HepG2 (cell line): ENCODE results near the gene VPS54. TPM values are rescaled to one million over a fixed set of nuclear protein-coding genes. Genes with fewer than 3 reads are reported as not detected.

Experiments
- ASH2L ChIP-seq: fragments of 300-600, 200-600 bp; sonication (generic); IDR thresholded peaks from 2 replicates; pipeline ENCODE4 v1.7.0; 2017; ENCODE audit warnings: low read depth, mild to moderate bottlenecking, moderate library complexity, mixed read lengths, low read length; ENCODE audit not compliant: insufficient read length
- CHD4 ChIP-seq: fragments of 200-600 bp; sonication (generic); IDR thresholded peaks from 2 replicates; pipeline ENCODE4 v1.7.0; 2017; ENCODE audit warnings: mild to moderate bottlenecking, low read length, borderline replicate concordance
- CREM ChIP-seq, 2 experiments: sonication (generic) in 1 of 2; formaldehyde crosslinking in 1 of 2; IDR thresholded peaks; 2 replicates each; pipeline versions ENCODE4 v1.4.0 to v1.6.1; 2016 to 2020; ENCODE audit warnings: antibody characterized with exemption in 1 of 2, mild to moderate bottlenecking in 1 of 2, missing genetic modification reagents in 1 of 2
- FOXA1 ChIP-seq, 2 experiments: fragments of 450-650 bp in 1 of 2; sonication (generic) in 1 of 2; formaldehyde crosslinking in 1 of 2; IDR thresholded peaks; 2 replicates each; pipeline versions ENCODE4 v1.4.0 to v1.6.1; 2016 to 2020; ENCODE audit warnings: missing genetic modification reagents in 1 of 2
- HMG20B ChIP-seq: conservative IDR thresholded peaks from 2 replicates; pipeline ENCODE4 v1.6.1; 2016; ENCODE audit warnings: missing genetic modification reagents, missing compliant biosample characterization
- IRF2 ChIP-seq: IDR thresholded peaks from 2 replicates; pipeline ENCODE4 v1.6.1; 2018; ENCODE audit warnings: missing genetic modification reagents, missing compliant biosample characterization
- JDP2 ChIP-seq: sonication (generic); formaldehyde crosslinking; IDR thresholded peaks from 2 replicates; pipeline ENCODE4 v1.8.1; 2022; ENCODE audit warnings: missing genetic modification reagents, borderline replicate concordance
- KLF12 ChIP-seq: sonication (generic); formaldehyde crosslinking; IDR thresholded peaks from 2 replicates; pipeline ENCODE4 v1.4.0; 2020; ENCODE audit warnings: missing genetic modification reagents, borderline replicate concordance
- LRRFIP1 ChIP-seq: sonication (generic); formaldehyde crosslinking; conservative IDR thresholded peaks from 2 replicates; pipeline ENCODE4 v1.4.0; 2020; ENCODE audit warnings: missing genetic modification reagents
- NFATC3 ChIP-seq: sonication (generic); formaldehyde crosslinking; IDR thresholded peaks from 2 replicates; pipeline ENCODE4 v1.5.1; 2020; ENCODE audit warnings: mild to moderate bottlenecking, missing genetic modification reagents
- NFIC ChIP-seq: IDR thresholded peaks from 2 replicates; pipeline ENCODE4 v1.6.1; 2012; ENCODE audit warnings: mild to moderate bottlenecking, low read length, inconsistent platforms
- NFKB2 ChIP-seq: sonication (generic); formaldehyde crosslinking; IDR thresholded peaks from 2 replicates; pipeline ENCODE4 v1.4.0; 2020; ENCODE audit warnings: missing genetic modification reagents, borderline replicate concordance
- PATZ1 ChIP-seq: sonication (generic); formaldehyde crosslinking; IDR thresholded peaks from 2 replicates; pipeline ENCODE4 v1.4.0; 2020; ENCODE audit warnings: missing genetic modification reagents
- SOX5 ChIP-seq: IDR thresholded peaks from 2 replicates; pipeline ENCODE4 v1.6.1; 2016; ENCODE audit warnings: borderline replicate concordance
- ZBTB20 ChIP-seq: sonication (generic); formaldehyde crosslinking; IDR thresholded peaks from 2 replicates; pipeline ENCODE4 v1.8.1; 2023; ENCODE audit warnings: missing genetic modification reagents, low read depth, mild to moderate bottlenecking, borderline replicate concordance
- ZNF362 ChIP-seq: sonication (generic); formaldehyde crosslinking; IDR thresholded peaks from 2 replicates; pipeline ENCODE4 v1.4.0; 2020; ENCODE audit warnings: missing genetic modification reagents, mild to moderate bottlenecking, borderline replicate concordance
- ZNF549 ChIP-seq: sonication (generic); formaldehyde crosslinking; IDR thresholded peaks from 2 replicates; pipeline ENCODE4 v1.5.0; 2020; ENCODE audit warnings: missing genetic modification reagents
- ZNF878 ChIP-seq: sonication (generic); formaldehyde crosslinking; IDR thresholded peaks from 2 replicates; pipeline ENCODE4 v1.8.1; 2023; ENCODE audit warnings: mild to moderate bottlenecking, missing genetic modification reagents, moderate library complexity
- polyA plus RNA-seq, 8 experiments: library from polyadenylated mRNA; depleted of rRNA in 3 of 8; stranded (reverse) in 7 of 8; unstranded in 1 of 8; fragments of >200 nt; fragmentation: Illumina TruSeq in 4 of 8; extraction: Trizol in 4 of 8; gene quantifications; 2 replicates each; pipeline versions ENCODE4 v1.2.1 to v1.2.3, GENCODE V29; 2011 to 2016; ENCODE audit warnings: low read depth in 4 of 8, missing spikeins in 1 of 8, mixed read lengths in 1 of 8; ENCODE audit not compliant: insufficient read depth in 1 of 8
- total RNA-seq, 5 experiments: library from RNA; depleted of rRNA; stranded (reverse); fragments of >200 nt; fragmentation: Illumina TruSeq; extraction: Trizol; gene quantifications; 2 replicates each; pipeline ENCODE4 v1.2.3, GENCODE V29; 2016; ENCODE audit warnings: low read depth in 1 of 5
- TF ChIP-seq, protein P1 (sequence below): sonication (generic); formaldehyde crosslinking; IDR thresholded peaks from 2 replicates; pipeline ENCODE4 v1.4.0; 2020; ENCODE audit warnings: missing genetic modification reagents, borderline replicate concordance

VPS54 gene
- total and polyA plus RNA-seq, 2 of the 13 experiments (the other 11 are each of a cell fraction or from before 2014, with no cell fraction given), result 64.7 to 77.5 TPM

DNA sequence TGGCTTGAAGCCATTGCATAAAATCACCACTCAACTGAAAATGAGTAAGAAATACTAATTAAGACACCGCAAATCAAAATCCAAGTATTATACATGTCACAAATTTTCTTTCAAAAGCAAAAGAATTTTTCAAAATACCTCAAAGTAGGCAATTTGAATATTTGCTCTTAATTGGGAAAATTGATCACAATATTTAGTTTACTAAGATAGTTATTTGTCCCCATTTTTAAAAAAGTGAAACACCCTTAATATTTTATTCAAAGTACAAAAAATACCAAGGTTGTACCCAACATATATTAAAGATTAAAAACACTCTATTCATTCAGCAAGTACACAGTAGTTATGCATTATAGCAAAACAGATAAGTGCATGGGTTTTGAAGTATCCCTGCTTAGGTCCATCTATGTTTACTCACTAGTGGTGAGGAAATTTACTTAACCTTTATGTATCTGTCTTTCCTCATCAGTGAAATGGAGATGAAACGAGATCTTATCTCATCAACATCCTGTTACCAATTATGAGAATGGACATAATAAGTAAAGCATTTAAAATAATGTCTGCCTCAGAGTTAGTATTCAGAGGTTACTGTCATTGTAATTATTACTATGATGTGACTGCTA is 35.1 kb downstream of the VPS54 start (continued):
- TF ChIP-seq, protein P1, sequence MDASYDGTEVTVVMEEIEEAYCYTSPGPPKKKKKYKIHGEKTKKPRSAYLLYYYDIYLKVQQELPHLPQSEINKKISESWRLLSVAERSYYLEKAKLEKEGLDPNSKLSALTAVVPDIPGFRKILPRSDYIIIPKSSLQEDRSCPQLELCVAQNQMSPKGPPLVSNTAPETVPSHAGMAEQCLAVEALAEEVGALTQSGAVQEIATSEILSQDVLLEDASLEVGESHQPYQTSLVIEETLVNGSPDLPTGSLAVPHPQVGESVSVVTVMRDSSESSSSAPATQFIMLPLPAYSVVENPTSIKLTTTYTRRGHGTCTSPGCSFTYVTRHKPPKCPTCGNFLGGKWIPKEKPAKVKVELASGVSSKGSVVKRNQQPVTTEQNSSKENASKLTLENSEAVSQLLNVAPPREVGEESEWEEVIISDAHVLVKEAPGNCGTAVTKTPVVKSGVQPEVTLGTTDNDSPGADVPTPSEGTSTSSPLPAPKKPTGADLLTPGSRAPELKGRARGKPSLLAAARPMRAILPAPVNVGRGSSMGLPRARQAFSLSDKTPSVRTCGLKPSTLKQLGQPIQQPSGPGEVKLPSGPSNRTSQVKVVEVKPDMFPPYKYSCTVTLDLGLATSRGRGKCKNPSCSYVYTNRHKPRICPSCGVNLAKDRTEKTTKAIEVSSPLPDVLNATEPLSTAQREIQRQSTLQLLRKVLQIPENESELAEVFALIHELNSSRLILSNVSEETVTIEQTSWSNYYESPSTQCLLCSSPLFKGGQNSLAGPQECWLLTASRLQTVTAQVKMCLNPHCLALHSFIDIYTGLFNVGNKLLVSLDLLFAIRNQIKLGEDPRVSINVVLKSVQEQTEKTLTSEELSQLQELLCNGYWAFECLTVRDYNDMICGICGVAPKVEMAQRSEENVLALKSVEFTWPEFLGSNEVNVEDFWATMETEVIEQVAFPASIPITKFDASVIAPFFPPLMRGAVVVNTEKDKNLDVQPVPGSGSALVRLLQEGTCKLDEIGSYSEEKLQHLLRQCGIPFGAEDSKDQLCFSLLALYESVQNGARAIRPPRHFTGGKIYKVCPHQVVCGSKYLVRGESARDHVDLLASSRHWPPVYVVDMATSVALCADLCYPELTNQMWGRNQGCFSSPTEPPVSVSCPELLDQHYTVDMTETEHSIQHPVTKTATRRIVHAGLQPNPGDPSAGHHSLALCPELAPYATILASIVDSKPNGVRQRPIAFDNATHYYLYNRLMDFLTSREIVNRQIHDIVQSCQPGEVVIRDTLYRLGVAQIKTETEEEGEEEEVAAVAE (CRISPR knock-in tag), result peak; percentile 38; the same call in 1 of the 2 replicates
- TF ChIP-seq ZNF549 (CRISPR knock-in tag) (no peak), JDP2 (CRISPR knock-in tag) (peak; percentile 65; the same call in 1 of the 2 replicates), HMG20B (CRISPR knock-in tag) (peak; percentile 93), FOXA1 (IDR thresholded peaks at IDR 0.05) (peak; percentile 97), FOXA1 (CRISPR knock-in tag; IDR thresholded peaks at IDR 0.05) (peak; percentile 100), SOX5 (peak; percentile 97), PATZ1 (CRISPR knock-in tag) (peak; percentile 55; the same call in 1 of the 2 replicates), NFIC (peak; percentile 100), NFATC3 (CRISPR knock-in tag) (no peak), LRRFIP1 (CRISPR knock-in tag) (no peak), ZNF362 (CRISPR knock-in tag) (peak; percentile 48; the same call in 1 of the 2 replicates), IRF2 (peak; percentile 90; the same call in 1 of the 2 replicates), NFKB2 (CRISPR knock-in tag) (no peak), ZBTB20 (peak; percentile 94; the same call in 1 of the 2 replicates), KLF12 (peak; percentile 42; the same call in 1 of the 2 replicates), ZNF878 (CRISPR knock-in tag) (peak; percentile 78; the same call in 1 of the 2 replicates), ASH2L (peak; percentile 48), CHD4 (no peak), CREM (IDR thresholded peaks at IDR 0.05) (peak; percentile 99), CREM (CRISPR knock-in tag; IDR thresholded peaks at IDR 0.05) (no peak)
